Activated T-helper 9 cell treated with anti-CD3 and anti-CD28 coated beads, Interleukin-2, amount 50 U/mL, for 16 hours (primary cell): ENCODE data around the gene MDH2.
"Not testable (repeated sequence)": the region's sequence is repeated elsewhere in the genome, so short reads cannot be mapped to it uniquely, and the experiment has no call there.

Experiments used
- DNase-seq: peaks from one replicate; pipeline ENCODE4 v3.0.0-alpha.2; 2020; ENCODE audit warnings: low read depth

The MDH2 gene

GRCh38 chr7:76048668-76048988 is 722 bp downstream of the MDH2 start:
- DNase-seq: no peak

- DNase-seq: no peak
Observed at GRCh38 chr7:76049295-76049694, 1.4 kb downstream of the MDH2 start.

- no peak for DNase-seq
Observed at GRCh38 chr7:76050545-76050944, 2.6 kb downstream of the MDH2 start.

- DNase-seq: no peak
Observed at GRCh38 chr7:76051840-76052239, 3.9 kb downstream of the MDH2 start.

- DNase-seq: not testable (repeated sequence)
Observed at GRCh38 chr7:76052681-76053080, 4.8 kb downstream of the MDH2 start.

GRCh38 chr7:76053461-76053860 is 5.6 kb downstream of the MDH2 start:
- DNase-seq: no peak

GRCh38 chr7:76054123-76055120 is 6.5 kb downstream of the MDH2 start:
- no peak for DNase-seq

GRCh38 chr7:76056241-76056640 is 8.3 kb downstream of the MDH2 start:
- no peak for DNase-seq

GRCh38 chr7:76057103-76057812 is 9.4 kb downstream of the MDH2 start:
- DNase-seq: no peak

GRCh38 chr7:76057813-76058145 is 9.9 kb downstream of the MDH2 start:
- DNase-seq: no peak

- DNase-seq: not testable (repeated sequence)
Observed at GRCh38 chr7:76058745-76059144, 10.8 kb downstream of the MDH2 start.

- DNase-seq: no peak
Observed at GRCh38 chr7:76060842-76061241, 12.9 kb downstream of the MDH2 start.

GRCh38 chr7:76062254-76062653 is 14.3 kb downstream of the MDH2 start:
- DNase-seq: no peak

- DNase-seq: no peak
Observed at GRCh38 chr7:76063114-76063513, 15.2 kb downstream of the MDH2 start.

GRCh38 chr7:76063525-76063924 is 15.6 kb downstream of the MDH2 start:
- DNase-seq: no peak

- no peak for DNase-seq
Observed at GRCh38 chr7:76064208-76064970, 16.5 kb downstream of the MDH2 start.

GRCh38 chr7:76065016-76065612 is 17.2 kb downstream of the MDH2 start:
- DNase-seq: no peak

- DNase-seq: no peak
Observed at GRCh38 chr7:76066716-76067503, 19.0 kb downstream of the MDH2 start.

- no peak for DNase-seq
Observed at GRCh38 chr7:76069238-76069638, 21.3 kb downstream of the MDH2 start.

- DNase-seq: no peak
Observed at GRCh38 chr7:76071316-76072242, 23.7 kb downstream of the MDH2 start.
